HUES48 (cell line): ENCODE results near the gene SPPL3.
"Not testable (repeated sequence)": the region's sequence is repeated elsewhere in the genome, so short reads cannot be mapped to it uniquely, and the experiment has no call there.

Source experiments
- H3K27ac ChIP-seq: one replicate; pipeline ENCODE4 v1.7.0; 2013; ENCODE audit warnings: low read depth, low read length, inconsistent platforms
- H3K27me3 ChIP-seq: 2 replicates; pipeline ENCODE4 v1.6.1; 2013; ENCODE audit warnings: mild to moderate bottlenecking, low read length; ENCODE audit not compliant: control insufficient read depth, insufficient read depth
- H3K36me3 ChIP-seq: 2 replicates; pipeline ENCODE4 v1.6.1; 2013; ENCODE audit warnings: low read length; ENCODE audit not compliant: control insufficient read depth, insufficient read depth
- H3K4me1 ChIP-seq: 2 replicates; pipeline ENCODE4 v1.6.1; 2013; ENCODE audit warnings: mild to moderate bottlenecking, low read length; ENCODE audit not compliant: control insufficient read depth, insufficient read depth
- H3K4me3 ChIP-seq: 2 replicates; pipeline ENCODE4 v1.5.1; 2013; ENCODE audit warnings: mild to moderate bottlenecking, low read depth, low read length
- H3K9ac ChIP-seq: 2 replicates; pipeline ENCODE4 v1.6.1; 2013; ENCODE audit warnings: mild to moderate bottlenecking, low read depth, low read length, moderate library complexity
- H3K9me3 ChIP-seq: 2 replicates; pipeline ENCODE4 v1.6.1; 2013; ENCODE audit warnings: low read length; ENCODE audit not compliant: control insufficient read depth, insufficient read depth

Gene SPPL3

DNA sequence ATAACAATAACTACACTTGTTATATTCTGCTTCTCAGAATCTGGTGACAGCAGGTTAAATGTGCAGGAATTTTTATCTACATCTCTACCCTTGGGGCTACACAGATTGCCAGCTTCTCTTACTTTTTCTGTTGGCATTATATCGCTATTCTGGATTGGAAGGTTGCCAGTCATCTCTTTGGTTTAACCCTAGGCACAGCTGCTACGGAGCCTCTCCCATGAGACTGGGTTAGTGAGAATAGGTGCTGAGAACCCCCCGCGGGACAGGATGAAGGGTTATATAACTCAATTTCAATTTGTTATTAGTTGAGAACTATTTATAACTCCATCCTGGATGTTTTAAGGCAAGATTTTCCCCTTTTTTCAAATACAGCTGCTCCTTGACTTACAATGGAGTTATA, 105.5 kb downstream of the SPPL3 start:
- H3K27ac ChIP-seq, result no peak overlapping the region
- no peaks in the 10 kb centered on the region for H3K9me3 ChIP-seq
- H3K27me3 ChIP-seq, result no peaks in the 10 kb centered on the region
- H3K4me1 ChIP-seq, result peaks cover 23% of the 10 kb centered on the region
- no peak overlapping the region for H3K9ac ChIP-seq
- H3K36me3 ChIP-seq, result no peaks in the 10 kb centered on the region
- H3K4me3 ChIP-seq, result no peak overlapping the region

DNA sequence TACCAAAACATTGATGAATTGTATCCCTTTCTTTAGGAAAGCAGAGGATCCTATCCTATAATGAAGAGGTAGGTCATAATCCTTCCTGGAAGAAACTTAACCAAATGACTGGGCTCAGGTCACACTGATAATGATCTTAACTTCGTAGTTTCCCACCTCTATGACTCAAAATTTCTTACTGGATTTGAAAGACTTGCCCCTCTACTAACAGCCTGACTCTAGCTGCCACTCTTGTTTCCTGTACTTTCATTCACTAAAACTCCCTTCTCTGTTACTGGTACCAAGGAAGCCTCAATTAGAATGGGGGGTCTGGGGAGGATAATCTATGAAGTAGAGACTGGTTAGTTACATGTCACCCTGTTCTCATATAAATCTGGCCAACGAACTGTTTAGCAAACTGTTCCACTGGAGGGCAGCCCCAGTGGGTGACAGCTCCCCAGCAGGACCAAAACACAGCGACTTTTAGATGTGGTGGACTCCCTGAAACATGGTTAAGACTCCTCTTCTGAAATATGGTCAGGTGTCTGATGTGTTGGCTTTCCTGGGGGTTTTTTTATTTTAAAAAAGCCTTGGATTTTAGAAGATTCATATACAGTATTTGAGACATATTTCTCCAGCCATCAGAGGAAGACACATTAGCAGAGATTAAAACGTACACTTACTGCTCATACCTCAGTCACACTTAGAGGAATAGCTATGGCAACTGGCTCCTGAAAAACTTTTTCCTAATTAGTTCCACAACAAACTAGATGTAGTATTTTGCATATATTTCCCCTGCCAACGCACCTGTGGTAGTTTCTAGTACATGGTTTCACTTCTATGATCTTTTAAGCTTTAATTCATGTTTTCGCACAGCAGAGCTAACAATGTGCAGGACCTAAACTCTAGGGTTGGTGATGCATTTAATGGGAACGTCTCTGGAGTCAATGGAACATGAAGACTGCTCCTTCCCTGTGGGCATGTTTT, 106.2 kb downstream of the SPPL3 start:
- Histone ChIP-seq H3K9ac (no peak overlapping the region), H3K4me1 (peaks cover 23% of the 10 kb centered on the region), H3K9me3 (no peaks in the 10 kb centered on the region), H3K27me3 (no peaks in the 10 kb centered on the region), H3K27ac (no peak overlapping the region), H3K4me3 (no peak overlapping the region), H3K36me3 (no peaks in the 10 kb centered on the region)

DNA sequence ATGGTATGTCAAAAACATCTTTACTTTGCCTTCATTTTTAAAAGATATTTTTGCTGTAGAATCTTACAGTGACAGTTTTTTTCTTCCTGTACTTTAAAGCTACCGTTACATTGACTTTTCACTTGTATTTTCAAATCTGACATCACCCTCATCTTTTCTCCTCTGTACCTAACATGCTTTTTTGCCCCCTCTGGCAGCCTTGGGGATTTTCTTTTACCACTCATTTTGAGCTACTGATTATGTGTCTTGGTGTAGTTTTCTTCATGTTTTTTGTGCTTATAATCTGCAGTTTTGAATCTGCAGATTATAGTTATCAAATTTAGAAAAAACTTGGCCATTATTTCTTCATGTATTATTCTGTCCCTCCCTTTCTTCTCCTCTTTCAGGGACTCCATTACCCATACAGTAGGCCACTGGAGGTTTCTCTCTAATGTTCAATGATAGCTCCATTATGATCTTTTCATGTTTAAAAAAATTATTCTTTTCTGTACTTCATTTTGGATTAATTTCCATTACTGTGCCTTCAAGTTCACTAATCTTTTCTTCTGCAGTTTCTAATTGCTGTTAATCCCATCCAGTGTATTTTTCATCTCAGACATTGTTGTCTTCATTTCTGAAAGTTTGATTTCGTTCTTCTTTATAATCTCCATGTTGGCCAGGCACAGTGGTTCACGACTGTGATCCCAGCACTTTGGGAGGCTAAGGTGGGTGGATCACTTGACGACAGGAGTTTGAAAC, 108.5 kb downstream of the SPPL3 start:
- H3K4me1 ChIP-seq, result peaks cover 11% of the 10 kb centered on the region
- no peaks in the 10 kb centered on the region for H3K9me3 ChIP-seq
- H3K27ac ChIP-seq, result no peak overlapping the region
- H3K9ac ChIP-seq, result no peak overlapping the region
- H3K27me3 ChIP-seq, result no peaks in the 10 kb centered on the region
- H3K4me3 ChIP-seq, result no peak overlapping the region
- 0 out of 2 replicates have a peak, but pooled peaks cover 4% of the 10 kb centered on the region for H3K36me3 ChIP-seq

DNA sequence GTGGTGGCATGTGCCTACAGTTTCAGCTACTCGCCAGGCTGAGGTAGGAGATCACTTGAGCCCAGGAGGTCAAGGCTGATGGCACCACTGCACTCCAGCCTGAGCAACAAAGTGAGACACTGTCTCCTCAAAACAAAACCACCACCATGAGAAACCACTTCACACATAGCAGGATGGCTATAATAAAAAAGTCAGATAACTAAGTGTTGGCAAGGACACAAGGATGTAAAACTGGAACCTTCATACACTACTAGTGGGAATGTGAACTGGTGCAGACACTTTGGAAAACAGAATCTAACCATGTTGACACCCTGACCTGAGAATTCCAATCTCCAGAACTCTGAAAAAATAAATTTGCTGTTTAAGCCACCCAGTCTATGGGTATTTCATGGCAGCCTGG, 110.8 kb downstream of the SPPL3 start:
- 0 out of 2 replicates have a peak, but pooled peaks cover 8% of the 10 kb centered on the region for H3K36me3 ChIP-seq

DNA sequence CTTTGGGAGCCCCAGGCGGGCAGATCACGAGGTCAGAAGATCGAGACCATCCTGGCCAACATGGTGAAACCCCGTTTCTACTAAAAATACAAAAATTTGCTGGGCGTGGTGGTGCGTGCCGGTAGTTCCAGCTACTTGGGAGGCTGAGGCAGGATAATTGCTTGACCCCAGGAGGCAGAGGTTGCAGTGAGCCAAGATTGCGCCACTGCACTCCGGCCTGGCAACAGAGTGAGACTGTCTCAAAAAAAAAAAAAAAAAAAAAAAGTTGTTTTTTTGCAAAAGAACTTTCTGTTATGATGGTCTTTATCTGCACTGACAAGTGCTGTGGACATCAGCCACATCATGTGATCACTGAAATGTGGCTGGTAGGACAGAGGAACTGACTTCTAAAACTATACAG, 111.7 kb downstream of the SPPL3 start:
- not testable (repeated sequence) for H3K4me1 ChIP-seq, H3K27me3 ChIP-seq, H3K9me3 ChIP-seq, H3K36me3 ChIP-seq, H3K9ac ChIP-seq, H3K4me3 ChIP-seq, H3K27ac ChIP-seq

More for the DNA sequence above, 110.8 kb downstream of the SPPL3 start:
- Histone ChIP-seq H3K4me3 (no peak overlapping the region), H3K27ac (no peak overlapping the region), H3K4me1 (no peaks in the 10 kb centered on the region), H3K9ac (no peak overlapping the region), H3K27me3 (no peaks in the 10 kb centered on the region), H3K9me3 (no peaks in the 10 kb centered on the region)

DNA sequence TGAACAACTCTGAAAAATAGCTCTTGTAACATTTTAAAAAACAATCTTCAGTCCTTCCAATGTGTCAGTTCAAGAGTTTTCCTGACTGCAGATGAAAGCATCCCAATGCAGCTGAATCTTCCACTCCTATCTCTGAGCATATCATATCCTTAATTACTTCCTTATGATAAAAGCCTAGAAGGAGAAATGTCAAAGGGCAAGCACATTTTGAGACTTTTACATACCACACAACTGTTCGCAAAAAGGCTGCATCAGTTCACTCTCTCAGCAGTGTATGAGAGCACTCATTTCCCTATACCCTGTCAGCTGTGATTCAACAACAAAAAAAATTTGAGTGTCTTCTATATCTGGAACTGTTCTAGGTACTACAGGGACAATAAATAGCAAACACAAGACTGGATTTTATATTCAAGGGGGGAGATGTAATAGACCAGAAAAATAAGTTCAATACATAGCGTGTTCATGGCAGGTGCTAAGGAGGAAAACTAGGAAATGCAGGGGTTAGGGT, 112.4 kb downstream of the SPPL3 start:
- no peak overlapping the region for H3K4me3 ChIP-seq
- 0 out of 2 replicates have a peak, but pooled peaks cover 8% of the 10 kb centered on the region for H3K36me3 ChIP-seq
- H3K4me1 ChIP-seq, result no peaks in the 10 kb centered on the region
- H3K27me3 ChIP-seq, result no peaks in the 10 kb centered on the region
- no peak overlapping the region for H3K27ac ChIP-seq
- H3K9me3 ChIP-seq, result no peaks in the 10 kb centered on the region
- no peak overlapping the region for H3K9ac ChIP-seq

DNA sequence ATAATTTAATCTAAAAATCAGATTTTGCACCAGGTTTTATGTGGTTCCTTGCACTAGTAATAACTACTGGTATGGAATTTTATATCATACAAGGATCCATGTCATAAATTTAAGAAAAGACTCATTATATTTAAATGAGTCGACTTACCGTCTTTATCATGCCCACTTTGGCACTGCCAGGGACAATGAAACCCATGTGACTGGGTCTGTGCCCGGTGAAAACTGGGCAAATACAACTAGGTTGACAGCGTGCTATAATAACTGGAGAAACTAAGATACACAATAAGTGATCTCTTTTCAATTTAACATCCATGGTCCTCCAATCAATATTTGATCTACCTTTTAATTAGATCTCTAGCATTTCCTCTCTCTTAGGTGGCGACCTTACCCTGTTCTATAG, 114.0 kb downstream of the SPPL3 start:
- Histone ChIP-seq H3K27ac (no peak overlapping the region), H3K4me3 (no peak overlapping the region), H3K27me3 (no peaks in the 10 kb centered on the region), H3K36me3 (0 out of 2 replicates have a peak, but pooled peaks cover 8% of the 10 kb centered on the region), H3K4me1 (no peaks in the 10 kb centered on the region), H3K9me3 (no peaks in the 10 kb centered on the region), H3K9ac (no peak overlapping the region)

DNA sequence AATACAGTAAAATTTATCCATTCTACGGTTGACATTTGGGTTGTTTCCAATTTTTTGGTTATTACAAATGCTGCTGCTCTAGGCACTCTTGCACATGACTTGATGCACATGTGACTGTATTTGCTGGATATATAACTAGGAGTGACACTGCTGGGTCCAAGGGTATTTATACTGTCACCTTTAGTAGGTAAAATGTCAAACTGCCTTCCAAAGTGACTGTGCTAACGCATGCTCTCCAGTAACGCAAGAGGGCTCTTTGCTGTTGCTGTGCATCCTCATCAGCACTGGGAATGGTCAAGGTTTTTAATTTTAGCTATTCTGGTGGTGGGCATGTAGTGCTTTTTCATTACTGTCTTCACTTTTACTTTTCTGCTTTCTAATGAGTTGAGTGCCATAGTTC, 116.3 kb downstream of the SPPL3 start:
- no peaks in the 10 kb centered on the region for H3K27me3 ChIP-seq

DNA sequence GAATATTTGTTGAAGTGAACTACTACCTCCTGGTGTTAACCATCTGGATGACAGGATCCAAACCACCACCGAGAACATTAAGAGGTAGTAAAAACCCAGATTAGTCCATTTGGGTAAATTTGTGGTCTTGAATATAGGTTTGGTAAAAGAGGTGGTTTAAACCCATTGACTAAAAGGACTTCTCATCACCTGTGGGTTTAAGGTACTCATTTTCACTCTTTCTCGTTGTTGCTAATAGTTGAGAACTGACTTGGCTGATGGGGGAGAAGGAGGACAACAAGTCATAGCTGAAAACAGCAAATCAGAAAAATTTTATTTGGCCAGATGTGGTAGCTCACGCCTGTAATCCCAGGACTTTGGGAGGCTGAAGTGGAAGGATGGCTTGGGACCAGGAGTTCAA, 119.4 kb downstream of the SPPL3 start:
- Histone ChIP-seq H3K4me3 (no peak overlapping the region), H3K36me3 (peaks cover 33% of the 10 kb centered on the region), H3K4me1 (no peaks in the 10 kb centered on the region)

More for the DNA sequence above, 116.3 kb downstream of the SPPL3 start:
- H3K9me3 ChIP-seq, result no peaks in the 10 kb centered on the region
- H3K4me3 ChIP-seq, result no peak overlapping the region
- H3K9ac ChIP-seq, result no peak overlapping the region
- H3K4me1 ChIP-seq, result no peaks in the 10 kb centered on the region
- peaks cover 28% of the 10 kb centered on the region for H3K36me3 ChIP-seq
- no peak overlapping the region for H3K27ac ChIP-seq

DNA sequence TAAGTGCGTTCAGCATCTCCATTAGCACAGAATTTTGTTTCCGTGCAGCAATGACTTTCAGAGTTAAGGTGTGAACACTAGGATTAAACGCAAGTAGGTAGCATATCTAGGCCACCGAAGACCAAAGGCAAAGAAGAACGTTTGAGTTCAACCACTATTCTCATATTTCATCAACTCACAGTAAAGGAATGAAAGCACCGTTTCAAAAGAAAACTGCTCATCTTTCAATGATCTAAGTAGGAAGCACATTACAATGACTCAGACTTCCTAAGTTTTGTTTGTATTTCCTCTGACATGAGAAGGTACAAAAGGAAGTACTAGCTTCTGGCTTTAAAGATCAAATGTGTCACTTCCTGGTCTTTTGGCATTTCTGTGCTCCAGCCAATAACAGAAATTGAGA, 121.0 kb downstream of the SPPL3 start:
- Histone ChIP-seq H3K9ac (no peak overlapping the region), H3K4me3 (no peak overlapping the region), H3K27me3 (no peaks in the 10 kb centered on the region), H3K9me3 (no peaks in the 10 kb centered on the region), H3K4me1 (no peaks in the 10 kb centered on the region), H3K36me3 (peaks cover 33% of the 10 kb centered on the region), H3K27ac (no peak overlapping the region)

More for the DNA sequence above, 119.4 kb downstream of the SPPL3 start:
- no peak overlapping the region for H3K9ac ChIP-seq
- no peaks in the 10 kb centered on the region for H3K27me3 ChIP-seq
- H3K9me3 ChIP-seq, result no peaks in the 10 kb centered on the region
- no peak overlapping the region for H3K27ac ChIP-seq
